Brain microvascular endothelial cell (primary cell): ENCODE results near the gene TRIM49.
"Not testable (repeated sequence)": the region's sequence is repeated elsewhere in the genome, so short reads cannot be mapped to it uniquely, and the experiment has no call there.

ENCODE experiments used
- DNase-seq: peaks from one replicate; pipeline ENCODE4 v3.0.0-alpha.2; 2020
- H3K27ac ChIP-seq: fragments of 250-450 bp; sonication (Bioruptor Pico); 2 replicates; pipeline ENCODE4 v1.5.1; 2020; ENCODE audit warnings: mild to moderate bottlenecking, moderate library complexity
- H3K27me3 ChIP-seq: fragments of 250-450 bp; sonication (Bioruptor Pico); replicated peaks from 2 replicates; pipeline ENCODE4 v1.5.1; 2020; ENCODE audit warnings: mild to moderate bottlenecking
- H3K36me3 ChIP-seq: fragments of 250-450 bp; sonication (Bioruptor Pico); replicated peaks from 2 replicates; pipeline ENCODE4 v1.5.1; 2020; ENCODE audit warnings: mild to moderate bottlenecking
- H3K4me3 ChIP-seq: 2 replicates; pipeline ENCODE4 v1.5.1; 2011; ENCODE audit warnings: low read depth, mild to moderate bottlenecking, control low read depth, low read length, moderate library complexity
- in situ Hi-C: cut with HindIII; loops from 2 replicates; pipeline ENCODE4 v1.10.0; 2017; ENCODE audit warnings: low sequenced_read_pairs, low pct_ligation_motif_present

Gene TRIM49, protein sequence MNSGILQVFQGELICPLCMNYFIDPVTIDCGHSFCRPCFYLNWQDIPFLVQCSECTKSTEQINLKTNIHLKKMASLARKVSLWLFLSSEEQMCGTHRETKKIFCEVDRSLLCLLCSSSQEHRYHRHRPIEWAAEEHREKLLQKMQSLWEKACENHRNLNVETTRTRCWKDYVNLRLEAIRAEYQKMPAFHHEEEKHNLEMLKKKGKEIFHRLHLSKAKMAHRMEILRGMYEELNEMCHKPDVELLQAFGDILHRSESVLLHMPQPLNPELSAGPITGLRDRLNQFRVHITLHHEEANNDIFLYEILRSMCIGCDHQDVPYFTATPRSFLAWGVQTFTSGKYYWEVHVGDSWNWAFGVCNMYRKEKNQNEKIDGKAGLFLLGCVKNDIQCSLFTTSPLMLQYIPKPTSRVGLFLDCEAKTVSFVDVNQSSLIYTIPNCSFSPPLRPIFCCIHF

DNA sequence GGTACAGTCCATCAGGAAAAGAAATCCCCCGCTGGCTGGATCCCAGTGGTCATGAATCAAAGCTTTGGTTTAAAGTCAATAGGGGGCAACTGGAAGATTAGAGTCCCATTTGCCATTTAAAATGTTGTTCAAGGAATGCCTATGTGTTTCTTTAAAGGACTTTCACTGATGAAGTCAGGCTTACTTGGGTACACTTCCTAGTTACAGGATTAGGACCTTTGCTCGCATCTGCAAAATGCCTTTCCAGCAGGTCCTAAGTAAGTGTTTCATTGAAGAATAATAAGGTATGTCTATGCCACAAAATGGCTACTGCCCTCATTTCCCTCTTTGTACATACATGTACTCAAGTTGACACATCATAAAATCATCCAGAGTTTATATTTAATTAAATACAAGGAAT is at the start of gene TRIM49:
TRIM49 (minus strand) TSS at position 101 of the 400 bp plus-strand sequence. CDS start 4,106 bp downstream, outside the sequence.
- H3K27me3 ChIP-seq, H3K36me3 ChIP-seq, in situ Hi-C loops, H3K27ac ChIP-seq, H3K4me3 ChIP-seq, DNase-seq: not testable (repeated sequence)

DNA sequence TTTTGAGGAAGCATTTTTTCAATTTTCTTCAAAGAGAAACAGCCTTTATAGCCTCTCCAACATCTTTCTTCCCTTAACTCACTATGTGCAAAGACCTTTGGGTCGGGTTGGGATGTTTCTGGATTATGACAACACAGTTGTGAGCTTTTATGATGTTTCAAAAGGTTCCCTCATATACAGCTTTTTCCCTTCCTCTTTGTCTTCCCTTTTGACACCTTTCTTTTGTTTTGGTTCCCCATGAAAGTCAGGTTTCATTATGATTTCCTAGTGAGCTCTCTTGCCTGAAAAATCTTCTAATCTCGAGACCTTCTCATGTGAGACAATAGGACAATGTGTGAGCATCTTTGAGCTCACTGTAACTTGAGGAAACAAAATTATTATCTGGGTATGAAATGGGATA is 18.3 kb upstream of the TRIM49 start:
- H3K36me3 ChIP-seq, H3K27ac ChIP-seq, in situ Hi-C loops, H3K4me3 ChIP-seq, H3K27me3 ChIP-seq, DNase-seq: not testable (repeated sequence)

DNA sequence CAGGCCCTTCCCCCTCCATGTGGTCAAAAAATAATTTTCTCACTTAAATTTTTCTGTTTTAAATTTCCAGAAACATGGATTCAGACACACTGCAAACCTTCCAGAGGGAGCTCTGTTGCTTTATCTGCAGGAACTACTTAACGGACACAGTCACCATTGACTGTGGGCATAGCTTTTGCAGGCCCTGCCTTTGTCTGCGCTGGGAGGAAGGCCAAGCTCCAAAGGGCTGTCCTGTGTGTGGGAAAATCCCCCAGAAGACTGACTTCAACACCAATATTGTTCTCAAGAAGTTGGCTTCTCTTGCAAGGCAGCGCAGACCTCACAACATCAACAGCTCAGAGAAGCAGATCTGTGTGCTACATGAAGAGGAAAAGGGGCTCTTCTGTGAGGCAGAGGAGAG is 11.6 kb upstream of the TRIM49 start:
- in situ Hi-C loops, H3K4me3 ChIP-seq, H3K27ac ChIP-seq, H3K27me3 ChIP-seq, H3K36me3 ChIP-seq, DNase-seq: not testable (repeated sequence)

DNA sequence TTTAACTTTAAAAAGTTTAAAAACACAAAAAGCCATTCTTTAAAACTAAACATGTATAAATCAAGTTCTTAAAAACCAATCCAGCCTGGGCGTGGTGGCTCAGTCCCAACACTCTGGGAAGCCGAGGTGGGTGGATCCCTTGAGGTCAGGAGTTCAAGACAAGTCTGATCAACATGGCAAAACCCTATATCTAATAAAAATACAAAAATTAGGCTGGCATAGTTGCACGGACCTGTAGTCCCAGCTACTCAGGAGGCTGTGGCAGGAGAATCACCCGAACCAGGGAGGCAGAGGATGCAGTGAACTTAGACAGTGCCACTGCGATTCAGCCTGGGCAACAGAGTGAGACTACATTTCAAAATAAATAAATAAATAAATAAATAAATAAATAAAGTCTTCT is 5.2 kb upstream of the TRIM49 start:
- H3K27ac ChIP-seq, H3K27me3 ChIP-seq, in situ Hi-C loops, DNase-seq, H3K36me3 ChIP-seq, H3K4me3 ChIP-seq: not testable (repeated sequence)

DNA sequence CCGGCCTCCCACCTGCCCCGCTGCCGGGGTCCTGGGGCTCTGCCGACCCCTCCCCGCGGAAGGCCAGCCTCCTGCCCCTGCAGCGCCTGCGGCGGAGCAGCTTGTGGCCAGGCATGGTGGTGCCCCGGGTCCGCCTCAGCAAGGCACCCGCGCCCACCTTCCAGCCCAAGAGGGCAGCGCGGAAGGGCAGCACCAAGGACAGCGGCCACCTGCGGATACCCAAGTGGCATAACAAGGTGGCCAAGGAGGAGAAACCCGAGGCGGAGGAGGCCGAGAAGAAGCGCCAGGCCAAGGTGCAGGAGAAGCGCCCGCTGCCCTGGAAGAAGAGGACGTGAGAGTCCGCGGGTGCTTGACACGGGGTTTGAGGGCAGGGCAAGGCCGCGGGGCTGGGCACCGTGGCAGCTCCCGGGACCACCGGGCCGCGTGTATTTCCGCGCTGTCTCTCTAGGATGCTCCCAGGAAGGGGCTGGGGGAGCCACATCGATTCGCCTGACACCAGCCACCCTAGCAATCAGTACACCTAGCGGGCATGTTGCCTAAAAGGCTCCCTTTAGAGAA is 20.8 kb downstream of the TRIM49 start:
- H3K4me3 ChIP-seq, DNase-seq, H3K27ac ChIP-seq, H3K36me3 ChIP-seq, H3K27me3 ChIP-seq, in situ Hi-C loops: not testable (repeated sequence)

DNA sequence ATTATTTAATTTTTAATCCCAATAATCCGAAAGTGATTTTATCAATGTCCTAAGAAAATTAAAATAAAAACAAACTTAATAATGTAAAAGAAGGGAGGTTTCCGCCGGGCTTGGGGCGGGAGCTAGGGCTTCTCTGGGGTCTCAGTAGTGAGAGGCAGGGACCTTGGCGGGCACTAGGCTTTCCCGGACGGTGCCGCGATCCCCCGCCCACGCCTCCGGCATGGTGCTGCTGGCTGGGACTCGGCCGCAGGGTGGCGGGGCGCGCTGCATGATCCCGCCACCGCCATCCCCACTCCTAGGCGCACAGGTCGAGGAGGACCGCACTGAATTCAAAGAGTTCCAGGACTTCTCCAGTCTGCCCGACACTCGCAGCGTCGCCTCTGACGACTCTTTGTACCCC is 22.6 kb downstream of the TRIM49 start:
- H3K27ac ChIP-seq, H3K36me3 ChIP-seq, H3K4me3 ChIP-seq, in situ Hi-C loops, DNase-seq, H3K27me3 ChIP-seq: not testable (repeated sequence)

DNA sequence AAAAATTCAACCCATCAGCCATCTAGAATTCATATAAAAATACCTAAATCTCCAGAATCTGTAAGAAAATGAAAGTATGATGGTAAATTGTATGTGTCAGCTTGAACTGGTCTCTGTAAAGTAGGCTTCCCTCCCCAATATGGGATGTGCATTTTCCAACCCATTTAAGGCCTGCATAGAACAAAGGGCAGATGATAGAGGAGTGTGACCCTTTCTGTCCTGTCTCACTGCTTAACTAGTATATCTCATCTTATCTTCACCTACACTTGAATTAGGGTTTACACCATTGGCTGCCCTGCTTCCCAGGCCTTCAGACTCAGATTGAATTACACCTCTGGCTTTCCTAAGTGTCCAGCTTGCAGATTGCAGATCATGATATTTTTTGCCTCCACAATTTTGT is 57.6 kb downstream of the TRIM49 start:
- H3K27me3 ChIP-seq, DNase-seq, H3K4me3 ChIP-seq, H3K36me3 ChIP-seq, in situ Hi-C loops, H3K27ac ChIP-seq: not testable (repeated sequence)
